Dendritic cell treated with granulocyte-macrophage colony-stimulating factor and Interleukin-4, amounts not matched to agents 40 ng/mL and 50 ng/mL, for 4 days (primary cell): Measurements from ENCODE around the gene FOXP1.
A peak's percentile ranks its signal among the peaks of the same experiment; 100 is the strongest.

ENCODE experiments used
- H3K27ac Mint-ChIP-seq: one replicate; pipeline ENCODE4 v1.8.0; 2022; ENCODE audit warnings: mild to moderate bottlenecking, mixed read lengths
- H3K27me3 Mint-ChIP-seq: one replicate; pipeline ENCODE4 v1.8.0; 2022; ENCODE audit warnings: mild to moderate bottlenecking, mixed read lengths
- H3K36me3 Mint-ChIP-seq: one replicate; pipeline ENCODE4 v1.8.0; 2022; ENCODE audit warnings: low read depth, mixed read lengths
- H3K4me1 Mint-ChIP-seq: one replicate; pipeline ENCODE4 v1.8.0; 2022; ENCODE audit warnings: low read depth, mixed read lengths
- H3K4me3 Mint-ChIP-seq: one replicate; pipeline ENCODE4 v1.8.0; 2022; ENCODE audit warnings: mild to moderate bottlenecking, moderate library complexity, mixed read lengths
- H3K9me3 Mint-ChIP-seq: one replicate; pipeline ENCODE4 v1.8.0; 2022; ENCODE audit warnings: mixed read lengths
- intact Hi-C: fragments of 100-400 bp; cut with micrococcal nuclease; formaldehyde crosslinking; loops from one replicate; pipeline ENCODE4 v1.15.0; 2022

The FOXP1 gene

DNA sequence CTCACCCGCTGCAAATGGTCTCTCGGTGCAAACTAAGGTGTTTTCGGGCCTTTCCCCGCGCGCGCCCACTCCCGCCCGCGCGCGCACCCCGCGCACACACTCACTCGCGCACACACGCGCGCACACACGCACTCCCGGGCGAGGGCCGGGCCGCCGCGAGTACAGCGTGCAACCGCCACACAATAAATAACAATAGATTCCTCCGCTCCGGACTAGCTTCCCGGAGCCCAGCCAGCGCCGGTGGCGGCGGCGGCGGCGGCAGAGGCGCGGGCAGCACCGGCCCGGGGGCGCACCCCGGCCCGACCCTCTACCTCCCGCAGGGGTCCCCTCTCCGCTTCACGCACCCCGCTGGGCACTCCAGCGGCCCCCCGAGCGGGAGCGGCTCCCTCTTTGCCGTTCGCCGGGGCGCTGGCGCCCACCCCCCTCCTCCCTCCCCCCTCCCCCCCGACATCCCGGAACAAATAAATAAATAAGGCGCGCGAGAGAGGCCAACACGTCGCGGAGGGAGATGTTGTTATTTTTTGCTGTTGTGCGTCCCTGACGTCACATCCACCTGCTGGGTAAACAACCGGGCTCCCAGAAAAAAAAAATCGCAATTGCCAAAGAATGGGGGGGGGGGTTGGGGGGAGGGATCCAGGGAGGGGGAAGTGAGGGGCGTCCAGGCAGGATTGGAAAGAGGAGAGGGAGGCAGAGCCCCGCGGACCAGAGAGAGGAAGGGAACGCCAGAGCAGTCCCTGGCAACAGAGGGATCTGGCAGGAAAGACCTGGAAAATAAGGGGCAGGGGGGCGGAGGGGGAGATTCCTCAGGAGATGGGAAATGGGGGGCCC is at the start of gene FOXP1:
FOXP1 (minus strand) TSS at position 163 of the 828 bp plus-strand sequence. CDS start 385,347 bp downstream, outside the sequence.
- Mint-ChIP-seq H3K4me1 (peaks cover 20% of the 10 kb centered on the region), H3K27me3 (no peaks in the 10 kb centered on the region), H3K4me3 (peak within 1 kb of the TSS; percentile 96), H3K27ac (peak within 1 kb of the TSS; percentile 99), H3K9me3 (no peaks in the 10 kb centered on the region), H3K36me3 (peaks cover 30% of the 10 kb centered on the region)
- intact Hi-C loops = loop anchor here (2.0 kb wide), 2 partner anchors 193 to 519 kb away; no protein-coding TSS in a partner anchor

DNA sequence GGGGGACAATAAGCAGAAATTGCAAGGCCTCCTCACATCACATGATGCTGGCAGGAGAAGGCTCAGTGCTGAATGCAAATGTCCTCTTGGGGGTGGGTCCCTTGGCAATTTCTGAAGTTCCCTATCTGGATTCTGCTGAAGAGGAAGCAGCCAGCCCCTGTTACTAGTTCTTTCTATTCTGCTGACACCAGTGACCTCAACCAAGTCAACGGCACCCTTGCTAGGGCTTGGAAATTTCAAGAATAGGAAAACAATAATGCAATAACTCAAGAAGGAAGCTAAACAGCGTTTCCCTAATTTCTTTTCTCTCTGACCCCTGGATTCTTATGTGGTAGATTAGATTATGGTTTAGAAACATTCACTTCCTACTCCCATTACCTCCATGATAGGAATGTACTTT is 46.2 kb upstream of the FOXP1 start:
- Mint-ChIP-seq H3K27ac (peak overlapping the region; percentile 87), H3K9me3 (peaks cover 17% of the 10 kb centered on the region), H3K27me3 (no peaks in the 10 kb centered on the region), H3K36me3 (no peaks in the 10 kb centered on the region), H3K4me3 (peak overlapping the region; percentile 30), H3K4me1 (peaks cover 33% of the 10 kb centered on the region)
- intact Hi-C loops = no loop called here

DNA sequence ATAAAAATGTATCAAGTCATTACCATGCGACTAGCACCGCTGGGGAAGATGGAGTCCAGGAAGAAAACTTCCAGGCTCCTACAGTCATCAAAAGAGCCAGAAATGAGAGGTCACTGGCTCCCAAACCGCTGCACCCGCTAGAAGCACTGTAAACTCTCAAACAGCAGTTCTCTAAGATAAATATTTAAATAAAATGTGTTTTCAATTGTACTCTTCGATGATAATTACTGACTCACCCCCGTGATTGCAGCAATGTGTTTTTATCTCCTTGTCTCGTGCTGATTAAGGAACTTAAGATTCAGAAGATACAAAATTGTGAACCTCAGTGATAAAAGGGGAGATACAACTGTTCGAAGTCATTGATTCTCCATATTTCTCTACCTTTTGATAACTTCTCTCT is 45.8 kb upstream of the FOXP1 start:
- Mint-ChIP-seq H3K9me3 (peaks cover 17% of the 10 kb centered on the region), H3K4me3 (peak overlapping the region; percentile 30), H3K36me3 (no peaks in the 10 kb centered on the region), H3K4me1 (peaks cover 33% of the 10 kb centered on the region), H3K27ac (peak overlapping the region; percentile 87), H3K27me3 (no peaks in the 10 kb centered on the region)
- intact Hi-C loops = no loop called here

GRCh38 chr3:71628522-71628921 is 45.0 kb upstream of the FOXP1 start:
- H3K9me3 Mint-ChIP-seq = peaks cover 17% of the 10 kb centered on the region
- no peak overlapping the region for H3K4me3 Mint-ChIP-seq
- intact Hi-C loops = no loop called here
- H3K27me3 Mint-ChIP-seq = no peaks in the 10 kb centered on the region
- no peaks in the 10 kb centered on the region for H3K36me3 Mint-ChIP-seq
- H3K27ac Mint-ChIP-seq = no peak overlapping the region
- H3K4me1 Mint-ChIP-seq = peaks cover 33% of the 10 kb centered on the region

DNA sequence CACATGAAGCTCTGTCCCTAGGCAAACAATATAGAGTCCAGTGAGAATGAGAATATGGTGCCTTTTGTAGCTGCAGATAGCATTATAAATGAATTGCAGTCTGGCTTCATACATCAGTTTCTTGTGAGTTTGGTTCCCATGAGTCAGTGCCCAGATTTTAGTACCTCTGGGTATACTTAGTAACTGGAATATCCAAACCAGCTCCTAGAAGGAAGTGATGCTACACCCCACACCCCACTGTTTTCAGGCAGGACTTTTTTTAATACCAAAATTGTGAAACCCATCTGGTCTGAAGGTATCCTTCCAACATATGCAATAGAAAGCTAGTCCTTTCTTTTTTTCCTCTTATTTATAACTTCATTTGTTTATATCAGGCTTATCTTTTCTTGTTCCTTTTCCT is 42.1 kb upstream of the FOXP1 start:
- no peaks in the 10 kb centered on the region for H3K27me3 Mint-ChIP-seq
- H3K27ac Mint-ChIP-seq = no peak overlapping the region
- intact Hi-C loops = no loop called here
- H3K4me1 Mint-ChIP-seq = peaks cover 25% of the 10 kb centered on the region
- H3K9me3 Mint-ChIP-seq = peaks cover 17% of the 10 kb centered on the region
- no peak overlapping the region for H3K4me3 Mint-ChIP-seq
- H3K36me3 Mint-ChIP-seq = no peaks in the 10 kb centered on the region

DNA sequence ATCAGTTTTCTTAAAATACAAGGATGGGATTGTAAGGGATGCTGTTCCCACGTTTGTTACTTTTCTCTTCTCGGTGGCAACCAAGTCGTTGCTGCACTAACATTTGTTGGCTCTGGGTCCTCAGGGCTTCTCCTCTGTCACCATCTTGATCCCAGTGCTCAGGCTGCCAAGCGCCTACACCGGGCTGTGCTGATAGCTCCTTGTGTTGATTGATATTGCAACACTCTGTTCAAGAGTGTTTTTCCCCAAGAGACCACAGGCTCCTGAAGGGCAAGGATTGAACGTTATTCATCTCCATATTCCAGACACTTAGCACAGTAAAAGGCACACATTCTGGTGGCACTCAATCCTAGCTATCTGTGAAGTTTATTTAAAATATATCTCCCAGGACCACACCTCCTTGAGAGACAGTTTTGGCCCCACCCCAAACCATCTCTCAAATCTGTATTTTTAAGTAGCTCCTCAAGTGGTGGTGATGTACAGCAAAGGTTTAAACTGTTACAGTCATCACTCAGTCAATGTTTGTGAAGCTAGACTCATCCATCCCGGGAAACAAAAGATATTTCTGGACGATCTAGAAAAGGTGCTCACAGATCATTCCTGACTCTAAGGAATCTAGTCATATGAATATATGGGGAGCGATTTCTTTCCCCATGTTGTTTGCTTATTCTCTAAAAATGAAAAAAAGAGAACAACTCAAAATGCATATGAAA is 38.5 kb upstream of the FOXP1 start:
- Mint-ChIP-seq H3K27ac (no peak overlapping the region), H3K4me3 (no peak overlapping the region), H3K4me1 (peaks cover 9% of the 10 kb centered on the region), H3K27me3 (no peaks in the 10 kb centered on the region), H3K9me3 (peaks cover 12% of the 10 kb centered on the region), H3K36me3 (no peaks in the 10 kb centered on the region)
- intact Hi-C loops = no loop called here

DNA sequence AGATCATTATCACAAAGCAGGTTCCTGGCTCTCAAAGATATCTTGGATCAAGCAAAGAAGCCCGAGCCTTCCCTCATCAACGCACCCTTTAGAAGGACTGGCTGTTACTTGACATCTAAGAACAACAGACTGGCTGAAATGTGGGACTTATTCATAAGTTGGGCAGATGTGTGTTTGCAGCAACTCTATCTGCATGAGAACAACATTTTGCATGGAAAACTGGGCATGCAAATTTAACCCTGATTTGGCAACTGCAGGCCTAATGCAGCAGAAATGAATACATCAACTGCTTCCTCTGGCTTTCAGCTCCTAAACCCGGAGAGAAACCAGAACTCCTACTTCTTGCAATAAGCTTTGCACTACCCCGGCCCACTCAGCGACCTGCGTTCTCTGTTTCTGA is 35.0 kb upstream of the FOXP1 start:
- intact Hi-C loops = no loop called here
- H3K27me3 Mint-ChIP-seq = no peaks in the 10 kb centered on the region
- H3K27ac Mint-ChIP-seq = no peak overlapping the region
- H3K4me1 Mint-ChIP-seq = no peaks in the 10 kb centered on the region
- H3K36me3 Mint-ChIP-seq = no peaks in the 10 kb centered on the region
- H3K9me3 Mint-ChIP-seq = no peaks in the 10 kb centered on the region
- H3K4me3 Mint-ChIP-seq = no peak overlapping the region

DNA sequence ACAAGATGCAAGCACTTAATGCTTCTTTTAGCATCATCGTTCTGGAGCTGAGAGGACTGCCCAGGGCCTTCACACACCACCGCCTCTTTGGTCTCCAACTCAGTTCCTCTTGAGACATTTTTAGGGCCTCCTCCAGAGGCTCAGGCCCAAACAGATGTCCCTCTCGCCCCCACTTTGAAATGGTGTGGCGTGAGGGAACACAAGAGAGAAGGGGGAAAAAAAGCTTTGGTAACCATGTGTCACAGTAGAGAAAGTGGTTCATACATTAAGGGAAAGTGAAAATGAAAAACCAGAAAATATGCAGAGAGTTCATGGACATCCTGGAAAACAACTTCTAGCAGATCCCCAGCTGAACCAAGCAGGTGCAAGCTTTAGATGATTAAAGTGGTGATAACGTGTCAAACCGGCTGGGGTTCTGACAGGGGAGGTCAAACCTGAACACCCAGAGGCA is 33.1 kb upstream of the FOXP1 start:
- H3K27me3 Mint-ChIP-seq = no peaks in the 10 kb centered on the region
- no peak overlapping the region for H3K4me3 Mint-ChIP-seq
- no peaks in the 10 kb centered on the region for H3K4me1 Mint-ChIP-seq
- no peak overlapping the region for H3K27ac Mint-ChIP-seq
- H3K36me3 Mint-ChIP-seq = no peaks in the 10 kb centered on the region
- no peaks in the 10 kb centered on the region for H3K9me3 Mint-ChIP-seq
- intact Hi-C loops = no loop called here

DNA sequence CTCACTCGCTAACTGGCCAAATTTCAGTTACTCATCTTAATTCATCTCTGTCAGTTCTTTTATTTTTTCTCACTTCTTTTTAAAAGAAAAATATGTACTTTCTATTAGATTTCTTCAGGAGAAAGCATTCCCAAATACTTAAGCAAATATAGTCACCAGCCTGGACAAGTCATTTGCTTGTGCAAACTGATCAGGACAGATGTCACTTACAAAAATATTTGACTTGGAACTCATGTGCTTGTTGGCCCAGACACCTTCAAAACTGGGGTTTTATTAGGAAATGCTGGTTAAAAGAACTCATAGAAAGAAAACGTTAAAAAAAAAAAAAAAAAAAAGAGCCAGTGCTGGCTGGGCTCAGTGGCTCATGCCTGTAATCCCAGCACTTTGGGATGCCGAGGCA is 31.3 kb upstream of the FOXP1 start:
- Mint-ChIP-seq H3K36me3 (no peaks in the 10 kb centered on the region), H3K4me1 (no peaks in the 10 kb centered on the region), H3K27ac (no peak overlapping the region), H3K27me3 (no peaks in the 10 kb centered on the region), H3K4me3 (no peak overlapping the region), H3K9me3 (no peaks in the 10 kb centered on the region)
- intact Hi-C loops = no loop called here

- intact Hi-C loops = no loop called here
- Mint-ChIP-seq H3K9me3 (no peaks in the 10 kb centered on the region), H3K27me3 (no peaks in the 10 kb centered on the region), H3K27ac (no peak overlapping the region), H3K4me3 (no peak overlapping the region), H3K36me3 (no peaks in the 10 kb centered on the region), H3K4me1 (no peaks in the 10 kb centered on the region)
Observed at GRCh38 chr3:71614426-71614825, 30.9 kb upstream of the FOXP1 start.

- Mint-ChIP-seq H3K4me3 (no peak overlapping the region), H3K4me1 (no peaks in the 10 kb centered on the region), H3K27ac (no peak overlapping the region), H3K27me3 (peaks cover 3% of the 10 kb centered on the region), H3K36me3 (no peaks in the 10 kb centered on the region), H3K9me3 (peaks cover 9% of the 10 kb centered on the region)
- intact Hi-C loops = no loop called here
Observed at GRCh38 chr3:71611099-71611498, 27.6 kb upstream of the FOXP1 start.

DNA sequence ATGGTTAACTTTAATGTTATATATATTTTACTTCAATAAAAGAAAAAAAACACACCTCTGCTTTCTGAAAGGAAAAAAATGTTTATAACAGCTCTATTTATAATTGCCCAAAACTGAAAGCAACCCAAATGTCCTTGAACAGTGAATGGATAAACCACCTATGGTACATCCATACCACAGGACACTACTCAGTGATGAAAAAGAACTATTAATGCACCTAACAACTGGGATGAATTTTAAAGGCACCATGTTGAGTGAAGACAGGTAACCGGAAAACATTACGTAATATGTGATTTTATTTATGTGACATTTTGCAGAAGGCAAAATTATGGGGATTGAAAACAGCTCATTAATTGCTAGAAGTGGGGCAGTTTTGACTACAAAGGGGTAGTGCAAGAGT is 23.8 kb upstream of the FOXP1 start:
- Mint-ChIP-seq H3K4me1 (no peaks in the 10 kb centered on the region), H3K9me3 (peaks cover 9% of the 10 kb centered on the region), H3K27me3 (peaks cover 3% of the 10 kb centered on the region), H3K36me3 (no peaks in the 10 kb centered on the region), H3K27ac (no peak overlapping the region), H3K4me3 (no peak overlapping the region)
- intact Hi-C loops = no loop called here

DNA sequence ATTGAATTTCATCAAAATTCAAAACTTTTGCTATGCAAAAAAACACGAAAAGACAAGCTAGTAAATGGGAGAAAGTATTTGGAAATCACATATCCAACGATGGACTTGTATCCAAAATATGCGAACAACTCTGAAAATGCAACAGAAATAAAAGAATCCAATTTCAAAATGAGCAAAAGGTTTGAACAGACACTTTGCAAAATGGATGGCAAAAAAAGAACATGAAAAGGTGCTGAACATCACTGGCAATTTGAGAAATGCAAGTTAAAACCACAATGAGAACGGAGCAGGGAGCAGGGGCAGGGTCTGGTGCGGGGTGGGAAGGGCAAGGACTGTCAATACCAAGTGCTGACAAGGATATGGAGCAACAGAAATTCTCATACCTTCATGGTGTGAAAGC is 23.1 kb upstream of the FOXP1 start:
- no peaks in the 10 kb centered on the region for H3K36me3 Mint-ChIP-seq
- H3K27me3 Mint-ChIP-seq = peaks cover 3% of the 10 kb centered on the region
- H3K4me3 Mint-ChIP-seq = no peak overlapping the region
- peaks cover 9% of the 10 kb centered on the region for H3K9me3 Mint-ChIP-seq
- H3K27ac Mint-ChIP-seq = no peak overlapping the region
- intact Hi-C loops = no loop called here
- H3K4me1 Mint-ChIP-seq = no peaks in the 10 kb centered on the region

GRCh38 chr3:71602256-71602655 is 18.7 kb upstream of the FOXP1 start:
- no peaks in the 10 kb centered on the region for H3K36me3 Mint-ChIP-seq
- H3K4me3 Mint-ChIP-seq = no peak overlapping the region
- H3K4me1 Mint-ChIP-seq = peaks cover 18% of the 10 kb centered on the region
- no peaks in the 10 kb centered on the region for H3K27me3 Mint-ChIP-seq
- intact Hi-C loops = no loop called here
- H3K9me3 Mint-ChIP-seq = peaks cover 9% of the 10 kb centered on the region
- no peak overlapping the region for H3K27ac Mint-ChIP-seq
